WTC11 (cell line): Measurements from ENCODE around the gene AXIN2. TPM values are rescaled to one million over a fixed set of nuclear protein-coding genes. Genes with fewer than 3 reads are reported as not detected.

Experiments
- ATAC-seq: fragments of 200-7000 bp; cut with Tn5 transposase; 2 replicates; pipeline ENCODE4 v1.10.0; 2021; ENCODE audit warnings: mild to moderate bottlenecking, moderate library complexity
- CTCF ChIA-PET: fragments of 300-600 bp; sonication (Branson Sonifier 250); formaldehyde crosslinking; loops from one replicate; lab custom pipeline; 2021; ENCODE audit warnings: antibody characterized with exemption; lab: Charles Lee
- POLR2A ChIA-PET: fragments of 350-600 bp; sonication (Branson Sonifier 250); formaldehyde crosslinking; loops from one replicate; lab custom pipeline; 2021; ENCODE audit warnings: antibody characterized with exemption; lab: Charles Lee
- DNase-seq: peaks from one replicate; pipeline ENCODE4 v3.0.0; 2021; ENCODE audit warnings: low spot score
- H3K27ac Mint-ChIP-seq: 2 replicates; pipeline ENCODE4 v1.8.0; 2021; ENCODE audit warnings: mixed read lengths
- H3K27me3 Mint-ChIP-seq: 2 replicates; pipeline ENCODE4 v1.8.0; 2021; ENCODE audit warnings: low read depth, mild to moderate bottlenecking, moderate library complexity, mixed read lengths
- H3K36me3 Mint-ChIP-seq: 2 replicates; pipeline ENCODE4 v1.8.0; 2021; ENCODE audit warnings: mixed read lengths
- H3K4me1 Mint-ChIP-seq: 2 replicates; pipeline ENCODE4 v1.8.0; 2022; ENCODE audit warnings: mixed read lengths
- H3K4me3 Mint-ChIP-seq: 2 replicates; pipeline ENCODE4 v1.8.0; 2021; ENCODE audit warnings: mild to moderate bottlenecking, moderate library complexity, mixed read lengths
- H3K9me3 Mint-ChIP-seq: 2 replicates; pipeline ENCODE4 v1.8.0; 2021; ENCODE audit warnings: mixed read lengths
- ATF3 ChIP-seq: sonication (generic); formaldehyde crosslinking; conservative IDR thresholded peaks from 2 replicates; pipeline ENCODE4 v1.8.1; 2022; ENCODE audit warnings: mild to moderate bottlenecking, missing genetic modification reagents
- CREB1 ChIP-seq: sonication (generic); formaldehyde crosslinking; IDR thresholded peaks from 2 replicates; pipeline ENCODE4 v1.8.0; 2023; ENCODE audit warnings: mild to moderate bottlenecking, missing genetic modification reagents
- GABPB1 ChIP-seq: sonication (generic); formaldehyde crosslinking; IDR thresholded peaks from 2 replicates; pipeline ENCODE4 v1.8.1; 2023; ENCODE audit warnings: mild to moderate bottlenecking, missing genetic modification reagents
- GRHL2 ChIP-seq: fragments of 250-450 bp; sonication (Bioruptor Pico); IDR thresholded peaks from 2 replicates; pipeline ENCODE4 v1.8.0; 2022; ENCODE audit warnings: mild to moderate bottlenecking, moderate library complexity; ENCODE audit not compliant: insufficient replicate concordance, severe bottlenecking
- GTF2I ChIP-seq: fragments of 250-450 bp; sonication (Bioruptor Pico); conservative IDR thresholded peaks from 2 replicates; pipeline ENCODE4 v1.4.0; 2021; ENCODE audit warnings: mild to moderate bottlenecking
- JAZF1 ChIP-seq: fragments of 250-450 bp; sonication (Bioruptor Pico); IDR thresholded peaks from 2 replicates; pipeline ENCODE4 v1.9.0; 2021; ENCODE audit warnings: moderate library complexity, mild to moderate bottlenecking, inconsistent platforms
- JUN ChIP-seq: sonication (generic); formaldehyde crosslinking; IDR thresholded peaks from 2 replicates; pipeline ENCODE4 v1.8.0; 2023; ENCODE audit warnings: mild to moderate bottlenecking, missing genetic modification reagents
- KAT7 ChIP-seq: sonication (generic); formaldehyde crosslinking; IDR thresholded peaks from 2 replicates; pipeline ENCODE4 v1.8.1; 2023; ENCODE audit warnings: missing genetic modification reagents, mild to moderate bottlenecking, borderline replicate concordance
- MLX ChIP-seq: sonication (generic); formaldehyde crosslinking; IDR thresholded peaks from 2 replicates; pipeline ENCODE4 v1.8.1; 2023; ENCODE audit warnings: mild to moderate bottlenecking, missing genetic modification reagents, moderate library complexity
- NFATC4 ChIP-seq: fragments of 250-450 bp; sonication (Bioruptor Pico); IDR thresholded peaks from 2 replicates; pipeline ENCODE4 v1.9.0; 2021; ENCODE audit warnings: mild to moderate bottlenecking
- NR3C1 ChIP-seq: sonication (generic); formaldehyde crosslinking; conservative IDR thresholded peaks from 2 replicates; pipeline ENCODE4 v1.8.1; 2023; ENCODE audit warnings: low read depth, mild to moderate bottlenecking, missing genetic modification reagents
- SMAD4 ChIP-seq: sonication (generic); formaldehyde crosslinking; IDR thresholded peaks from 2 replicates; pipeline ENCODE4 v1.8.0; 2022; ENCODE audit warnings: mild to moderate bottlenecking, missing genetic modification reagents
- STAT6 ChIP-seq: sonication (generic); formaldehyde crosslinking; conservative IDR thresholded peaks from 2 replicates; pipeline ENCODE4 v1.8.1; 2023; ENCODE audit warnings: mild to moderate bottlenecking, low read depth, missing genetic modification reagents, moderate library complexity
- TEAD1 ChIP-seq: sonication (generic); formaldehyde crosslinking; IDR thresholded peaks from 2 replicates; pipeline ENCODE4 v1.8.0; 2022; ENCODE audit warnings: mild to moderate bottlenecking, missing genetic modification reagents
- TEAD4 ChIP-seq: sonication (generic); formaldehyde crosslinking; IDR thresholded peaks from 2 replicates; pipeline ENCODE4 v1.8.0; 2022; ENCODE audit warnings: mild to moderate bottlenecking, missing genetic modification reagents
- ZNF219 ChIP-seq: sonication (generic); formaldehyde crosslinking; IDR thresholded peaks from 2 replicates; pipeline ENCODE4 v1.8.0; 2023; ENCODE audit warnings: missing genetic modification reagents, mild to moderate bottlenecking, borderline replicate concordance
- ZNF232 ChIP-seq: sonication (generic); formaldehyde crosslinking; IDR thresholded peaks from 2 replicates; pipeline ENCODE4 v1.8.0; 2022; ENCODE audit warnings: mild to moderate bottlenecking, missing genetic modification reagents
- ZNF317 ChIP-seq: sonication (generic); formaldehyde crosslinking; IDR thresholded peaks from 2 replicates; pipeline ENCODE4 v1.8.1; 2023; ENCODE audit warnings: low read depth, mild to moderate bottlenecking, moderate library complexity, missing genetic modification reagents, borderline replicate concordance
- ZNF416 ChIP-seq: fragments of 250-450 bp; sonication (Bioruptor Pico); IDR thresholded peaks from 2 replicates; pipeline ENCODE4 v1.9.0; 2021; ENCODE audit warnings: mild to moderate bottlenecking, inconsistent platforms
- ZNF671 ChIP-seq: fragments of 250-450 bp; sonication (Bioruptor Pico); IDR thresholded peaks from 2 replicates; pipeline ENCODE4 v1.8.0; 2021; ENCODE audit warnings: mild to moderate bottlenecking
- ZSCAN18 ChIP-seq: fragments of 250-450 bp; sonication (Bioruptor Pico); IDR thresholded peaks from 2 replicates; pipeline ENCODE4 v2.1.2; 2022; ENCODE audit warnings: mild to moderate bottlenecking, moderate library complexity
- total RNA-seq: library from RNA; stranded (reverse); gene quantifications from 3 replicates; pipeline ENCODE4 v1.2.3, GENCODE V29; 2021
- TF ChIP-seq, protein P1 (sequence below): fragments of 250-450 bp; sonication (Bioruptor Pico); IDR thresholded peaks from 2 replicates; pipeline ENCODE4 v1.9.0; 2021; ENCODE audit warnings: mild to moderate bottlenecking
- TF ChIP-seq, protein P2 (sequence below): sonication (generic); formaldehyde crosslinking; IDR thresholded peaks from 2 replicates; pipeline ENCODE4 v1.8.1; 2023; ENCODE audit warnings: mild to moderate bottlenecking, moderate library complexity, missing genetic modification reagents

Gene AXIN2
- total RNA-seq, 1 experiment from 2014 or later = 35.0 TPM

DNA sequence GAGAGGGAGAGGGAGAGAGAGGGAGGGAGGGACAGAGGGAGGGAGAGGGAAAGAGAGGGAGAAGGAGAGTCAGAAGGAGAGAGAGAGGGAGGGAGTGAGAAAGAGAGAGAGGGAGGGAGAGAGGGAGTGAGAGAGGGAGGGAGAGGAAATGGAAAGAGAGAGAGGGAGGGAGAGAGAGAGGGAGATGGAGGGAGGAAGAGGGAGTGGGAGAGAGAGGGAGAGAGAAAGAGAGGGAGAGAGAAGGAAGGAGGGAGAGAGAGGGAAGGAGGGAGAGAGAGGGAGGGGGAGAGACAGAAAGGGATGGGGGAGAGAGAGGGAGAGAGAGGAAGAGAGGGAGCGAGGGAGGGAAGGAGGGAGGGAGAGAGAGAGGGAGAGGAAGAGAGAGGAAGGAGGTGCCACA lies 72.8 kb downstream of the AXIN2 start (continued):
- TF ChIP-seq STAT6 (CRISPR knock-in tag) = no peak
- TF ChIP-seq ZNF416 (CRISPR knock-in tag) = no peak
- TF ChIP-seq, protein P1, sequence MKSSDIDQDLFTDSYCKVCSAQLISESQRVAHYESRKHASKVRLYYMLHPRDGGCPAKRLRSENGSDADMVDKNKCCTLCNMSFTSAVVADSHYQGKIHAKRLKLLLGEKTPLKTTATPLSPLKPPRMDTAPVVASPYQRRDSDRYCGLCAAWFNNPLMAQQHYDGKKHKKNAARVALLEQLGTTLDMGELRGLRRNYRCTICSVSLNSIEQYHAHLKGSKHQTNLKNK (CRISPR knock-in tag) = no peak
- no peak for TF ChIP-seq GRHL2 (CRISPR knock-in tag)
- TF ChIP-seq NFATC4 (CRISPR knock-in tag) = no peak
- no peak for TF ChIP-seq ZNF232 (CRISPR knock-in tag)

DNA sequence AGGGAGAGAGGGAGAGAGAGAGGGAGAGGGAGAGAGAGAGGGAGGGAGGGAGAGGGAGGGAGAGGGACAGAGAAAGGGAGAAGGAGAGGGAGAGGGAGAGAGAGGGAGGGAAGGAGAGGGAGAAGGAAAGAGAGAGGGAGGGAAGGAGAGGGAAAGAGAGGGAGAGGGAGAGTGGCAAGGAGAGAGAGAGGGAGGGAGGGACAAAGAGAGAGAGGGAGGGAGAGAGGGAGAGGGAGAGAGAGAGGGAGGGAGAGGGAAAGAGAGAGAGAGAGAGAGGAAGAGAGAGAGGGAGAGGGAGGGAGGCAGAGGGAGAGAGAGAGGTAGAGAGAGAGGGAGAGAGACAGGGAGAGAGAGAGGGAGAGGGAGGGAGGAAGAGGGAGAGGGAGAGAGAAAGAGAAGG lies 73.5 kb downstream of the AXIN2 start:
- TF ChIP-seq, protein P2, sequence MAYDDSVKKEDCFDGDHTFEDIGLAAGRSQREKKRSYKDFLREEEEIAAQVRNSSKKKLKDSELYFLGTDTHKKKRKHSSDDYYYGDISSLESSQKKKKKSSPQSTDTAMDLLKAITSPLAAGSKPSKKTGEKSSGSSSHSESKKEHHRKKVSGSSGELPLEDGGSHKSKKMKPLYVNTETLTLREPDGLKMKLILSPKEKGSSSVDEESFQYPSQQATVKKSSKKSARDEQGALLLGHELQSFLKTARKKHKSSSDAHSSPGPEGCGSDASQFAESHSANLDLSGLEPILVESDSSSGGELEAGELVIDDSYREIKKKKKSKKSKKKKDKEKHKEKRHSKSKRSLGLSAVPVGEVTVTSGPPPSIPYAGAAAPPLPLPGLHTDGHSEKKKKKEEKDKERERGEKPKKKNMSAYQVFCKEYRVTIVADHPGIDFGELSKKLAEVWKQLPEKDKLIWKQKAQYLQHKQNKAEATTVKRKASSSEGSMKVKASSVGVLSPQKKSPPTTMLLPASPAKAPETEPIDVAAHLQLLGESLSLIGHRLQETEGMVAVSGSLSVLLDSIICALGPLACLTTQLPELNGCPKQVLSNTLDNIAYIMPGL (CRISPR knock-in tag) = no peak
- no peak for TF ChIP-seq CREB1 (CRISPR knock-in tag)
- no peak for TF ChIP-seq GTF2I (CRISPR knock-in tag)
- no peak for TF ChIP-seq SMAD4 (CRISPR knock-in tag)
- TF ChIP-seq ATF3 (CRISPR knock-in tag) = no peak
- TF ChIP-seq ZNF219 = no peak
- TF ChIP-seq NR3C1 = no peak
- no peak for DNase-seq
- ChIA-PET CTCF (no interaction called here), POLR2A (no interaction called here)
- Mint-ChIP-seq H3K4me3 (no peak overlapping the region), H3K27ac (no peak overlapping the region), H3K36me3 (peaks cover 8% of the 10 kb centered on the region), H3K9me3 (peaks cover 28% of the 10 kb centered on the region), H3K27me3 (no peaks in the 10 kb centered on the region; the same call in 1 of the 2 replicates), H3K4me1 (peaks cover 13% of the 10 kb centered on the region)
- ATAC-seq = no peak

DNA sequence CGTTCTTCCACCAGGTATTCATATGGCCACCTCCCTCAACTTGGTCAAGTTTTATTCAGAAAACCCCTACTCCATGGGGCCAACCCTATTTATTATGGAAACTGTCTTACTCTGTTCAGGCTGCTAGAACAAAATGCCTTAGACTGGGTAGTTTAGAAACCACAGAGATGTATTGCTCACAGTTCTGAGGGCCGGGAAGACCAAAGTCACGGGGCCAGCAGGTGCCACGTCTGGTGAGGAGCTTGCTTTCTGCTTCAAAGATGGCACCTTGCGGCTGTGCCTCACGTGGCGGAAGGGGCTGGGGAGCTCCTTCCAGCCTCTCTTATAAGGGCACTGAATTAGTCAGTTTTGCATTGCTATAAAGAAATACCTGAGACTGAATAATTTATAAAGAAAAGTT lies 74.3 kb downstream of the AXIN2 start:
- no peak for ATAC-seq
- Mint-ChIP-seq H3K27me3 (no peaks in the 10 kb centered on the region; the same call in 1 of the 2 replicates), H3K36me3 (peaks cover 5% of the 10 kb centered on the region), H3K27ac (no peak overlapping the region), H3K4me3 (no peak overlapping the region), H3K4me1 (peaks cover 7% of the 10 kb centered on the region), H3K9me3 (peaks cover 30% of the 10 kb centered on the region)
- ChIA-PET POLR2A (no interaction called here), CTCF (interaction anchor here (1.3 kb wide), 1 partner anchor 72 kb away, joined by 3 read pairs; no protein-coding TSS in a partner anchor)
- DNase-seq = no peak
- TF ChIP-seq TEAD1 = no peak
- no peak for TF ChIP-seq JUN (CRISPR knock-in tag)
- TF ChIP-seq KAT7 (CRISPR knock-in tag) = no peak
- no peak for TF ChIP-seq ZNF317
- TF ChIP-seq ZSCAN18 (CRISPR knock-in tag) = no peak
- no peak for TF ChIP-seq ZNF671 (CRISPR knock-in tag)
- no peak for TF ChIP-seq TEAD4
- TF ChIP-seq JAZF1 (CRISPR knock-in tag) = no peak
- no peak for TF ChIP-seq GABPB1
- TF ChIP-seq, protein P1 (CRISPR knock-in tag) = no peak
- TF ChIP-seq MLX = no peak
- TF ChIP-seq STAT6 (CRISPR knock-in tag) = no peak
